ENCODE results near the gene GMIP. TPM values are rescaled to one million over a fixed set of nuclear protein-coding genes. Genes with fewer than 3 reads are reported as not detected.
A peak's percentile ranks its signal among the peaks of the same experiment; 100 is the strongest.

GMIP gene
- total RNA-seq, 2 experiments from 2014 or later, result 57.3 to 59.9 TPM

GRCh38 chr19:19634516-19635312 is 8.7 kb downstream of the GMIP start:
- TF ChIP-seq CTCF (IDR thresholded peaks at IDR 0.05), result no peak
- ChIA-PET POLR2A (interaction anchor here (1.2 kb wide), 1 partner anchor 15 kb away, joined by 4 read pairs; no protein-coding TSS in a partner anchor), CTCF (interaction anchor here (1.2 to 1.3 kb wide), 2 partner anchors 80 to 102 kb away, joined by 3 to 4 read pairs; no protein-coding TSS in a partner anchor)
- Mint-ChIP-seq H3K27ac (peak overlapping the region; percentile 67), H3K4me1 (ENCODE audit: low read depth) (peaks cover 9% of the 10 kb centered on the region), H3K4me3 (no peak overlapping the region), H3K36me3 (ENCODE audit: low read depth) (peaks cover 49% of the 10 kb centered on the region), H3K27me3 (no peaks in the 10 kb centered on the region), H3K9me3 (no peaks in the 10 kb centered on the region)
- ATAC-seq, result no peak
- intact Hi-C loops (cut with micrococcal nuclease), result no loop called here
- DNase-seq, result no peak

- ATAC-seq (no peak), DNase-seq (no peak)
- CTCF ChIA-PET, result interaction anchor here (0.7 to 0.9 kb wide), 3 partner anchors 21 to 102 kb away, joined by 3 to 5 read pairs (median 3); no protein-coding TSS in a partner anchor
- POLR2A ChIA-PET, result interaction anchor here (1.0 to 1.2 kb wide), 2 partner anchors 20 to 28 kb away, joined by 3 read pairs; no protein-coding TSS in a partner anchor
- TF ChIP-seq CTCF (IDR thresholded peaks at IDR 0.05), result no peak
- no peak overlapping the region for H3K4me3 Mint-ChIP-seq
- H3K4me1 Mint-ChIP-seq (ENCODE audit: low read depth), result peaks cover 10% of the 10 kb centered on the region
- no peaks in the 10 kb centered on the region for H3K27me3 Mint-ChIP-seq
- H3K36me3 Mint-ChIP-seq (ENCODE audit: low read depth), result peaks cover 48% of the 10 kb centered on the region
- H3K9me3 Mint-ChIP-seq, result no peaks in the 10 kb centered on the region
- intact Hi-C loops (cut with micrococcal nuclease), result no loop called here
- H3K27ac Mint-ChIP-seq, result peak overlapping the region; percentile 43
Observed at GRCh38 chr19:19633711-19634515, 9.5 kb downstream of the GMIP start.

DNA sequence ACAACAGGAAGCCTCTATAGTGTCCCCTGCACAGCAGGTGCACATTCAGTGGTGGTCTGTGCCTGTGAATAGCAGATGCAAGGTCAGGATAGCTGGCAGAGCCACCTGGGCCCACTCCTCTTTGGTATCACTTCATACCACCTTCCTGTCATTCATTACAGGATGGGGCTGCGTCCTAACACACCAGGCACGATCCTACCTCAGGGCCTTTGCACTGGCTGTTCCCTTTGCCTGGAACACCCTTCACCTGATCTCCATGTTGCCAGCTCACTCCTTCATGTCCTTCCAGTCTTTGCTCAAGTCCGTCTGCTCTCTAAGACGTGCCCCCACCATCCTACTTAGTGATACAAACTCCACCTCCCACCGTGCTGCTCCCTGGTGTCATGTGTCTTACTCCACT is 10.8 kb downstream of the GMIP start:
- TF ChIP-seq CTCF (IDR thresholded peaks at IDR 0.05), result no peak
- Mint-ChIP-seq H3K9me3 (no peaks in the 10 kb centered on the region), H3K4me3 (no peak overlapping the region), H3K27me3 (no peaks in the 10 kb centered on the region), H3K4me1 (ENCODE audit: low read depth) (peaks cover 13% of the 10 kb centered on the region), H3K27ac (no peak overlapping the region), H3K36me3 (ENCODE audit: low read depth) (peaks cover 47% of the 10 kb centered on the region)
- ATAC-seq (no peak), DNase-seq (no peak)
- intact Hi-C loops (cut with micrococcal nuclease), result no loop called here
- CTCF ChIA-PET, result no interaction called here
- POLR2A ChIA-PET, result interaction anchor here (1.0 kb wide), 1 partner anchor 21 kb away, joined by 3 read pairs; no protein-coding TSS in a partner anchor

DNA sequence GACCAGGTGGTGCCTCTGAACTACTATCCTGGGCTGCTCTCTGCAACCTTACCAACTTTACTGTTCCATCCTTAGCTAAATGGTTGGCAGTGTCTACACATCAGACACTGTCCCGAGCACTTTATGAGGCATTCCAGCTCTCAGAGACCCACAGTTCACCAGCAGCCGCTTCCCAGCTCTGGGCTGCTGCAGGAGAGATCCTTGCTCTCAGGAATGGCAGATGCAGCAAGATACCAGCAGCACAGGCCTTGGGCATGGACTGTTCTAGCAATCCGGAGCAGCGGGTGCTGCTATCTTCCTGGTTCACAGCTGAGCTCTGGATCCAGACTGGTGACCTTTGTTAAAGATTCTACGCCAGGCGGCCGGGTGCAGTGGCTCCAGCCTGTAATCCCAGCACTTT is 12.1 kb downstream of the GMIP start:
- H3K9me3 Mint-ChIP-seq, result no peaks in the 10 kb centered on the region
- intact Hi-C loops (cut with micrococcal nuclease), result no loop called here
- CTCF ChIA-PET, result interaction anchor here (1.1 to 1.2 kb wide), 2 partner anchors 12 to 99 kb away, joined by 4 read pairs; partner anchors contain the start of gene GMIP
- H3K27me3 Mint-ChIP-seq, result no peaks in the 10 kb centered on the region
- peaks cover 51% of the 10 kb centered on the region for H3K36me3 Mint-ChIP-seq (ENCODE audit: low read depth)
- POLR2A ChIA-PET, result interaction anchor here (1.0 kb wide), 1 partner anchor 12 kb away, joined by 3 read pairs; the partner anchor contains the start of gene GMIP
- no peak for TF ChIP-seq CTCF (IDR thresholded peaks at IDR 0.05)
- peaks cover 24% of the 10 kb centered on the region for H3K4me1 Mint-ChIP-seq (ENCODE audit: low read depth)
- DNase-seq (no peak), ATAC-seq (no peak)
- H3K4me3 Mint-ChIP-seq, result no peak overlapping the region
- no peak overlapping the region for H3K27ac Mint-ChIP-seq
